Naive thymus-derived CD4-positive, alpha-beta T cell (primary cell): ENCODE measurements around the gene CDYL. TPM values are rescaled to one million over a fixed set of nuclear protein-coding genes. Genes with fewer than 3 reads are reported as not detected.

ENCODE experiments used
- ATAC-seq: fragments of 150-1000 bp; cut with Tn5 transposase; 2 replicates; pipeline ENCODE4 v1.10.0; 2021; ENCODE audit warnings: mild to moderate bottlenecking, moderate library complexity
- CTCF ChIA-PET: fragments of 350-600 bp; sonication (Branson Sonifier 250); formaldehyde crosslinking; loops from one replicate; lab custom pipeline; 2021; ENCODE audit warnings: antibody characterized with exemption; lab: Charles Lee
- POLR2A ChIA-PET: fragments of 350-600 bp; sonication (Branson Sonifier 250); formaldehyde crosslinking; loops from one replicate; lab custom pipeline; 2021; ENCODE audit warnings: antibody characterized with exemption, inconsistent platforms; lab: Charles Lee
- DNase-seq, 9 donors: peaks; one replicate each; pipeline versions ENCODE4 v3.0.0 to v3.0.0-alpha.2; 2020 to 2022; ENCODE audit warnings: mixed read lengths in 1 of 9
- H3K27ac ChIP-seq: one replicate; pipeline ENCODE4 v1.7.0; 2013; ENCODE audit warnings: mild to moderate bottlenecking, low read depth, low read length, moderate library complexity
- H3K27me3 ChIP-seq, 2 donors: one replicate each; pipeline ENCODE4 v1.7.0; 2013; ENCODE audit warnings: low read length in 2 of 2, mild to moderate bottlenecking in 2 of 2, moderate library complexity in 2 of 2; ENCODE audit not compliant: control insufficient read depth in 2 of 2, insufficient read depth in 2 of 2
- H3K36me3 ChIP-seq, 3 experiments: 1 replicate in 2 of 3; 2 replicates in 1 of 3; pipeline ENCODE4 v1.7.0; 2013; ENCODE audit warnings: low read length in 3 of 3, mild to moderate bottlenecking in 3 of 3, moderate library complexity in 1 of 3; ENCODE audit not compliant: insufficient read depth in 3 of 3, control insufficient read depth in 2 of 3
- H3K4me1 ChIP-seq, 2 donors: one replicate each; pipeline ENCODE4 v1.7.0; 2013; ENCODE audit warnings: low read length in 2 of 2, mild to moderate bottlenecking in 2 of 2, moderate library complexity in 1 of 2; ENCODE audit not compliant: control insufficient read depth in 2 of 2, insufficient read depth in 2 of 2
- H3K4me3 ChIP-seq: 2 replicates; pipeline ENCODE4 v1.7.0; 2013; ENCODE audit warnings: mild to moderate bottlenecking, low read length
- H3K9me3 ChIP-seq, 3 experiments: 1 replicate in 2 of 3; 2 replicates in 1 of 3; pipeline ENCODE4 v1.7.0; 2013; ENCODE audit warnings: low read length in 3 of 3; ENCODE audit not compliant: control insufficient read depth in 2 of 3
- H3K27ac Mint-ChIP-seq, 9 donors: one replicate each; pipeline ENCODE4 v1.8.0; 2020 to 2022; ENCODE audit warnings: mixed read lengths in 9 of 9, mild to moderate bottlenecking in 8 of 9, moderate library complexity in 5 of 9, inconsistent platforms in 2 of 9
- H3K27me3 Mint-ChIP-seq, 5 donors: one replicate each; pipeline ENCODE4 v1.8.0; 2021 to 2022; ENCODE audit warnings: mixed read lengths in 5 of 5, mild to moderate bottlenecking in 1 of 5
- H3K36me3 Mint-ChIP-seq, 5 donors: one replicate each; pipeline ENCODE4 v1.8.0; 2020 to 2022; ENCODE audit warnings: mixed read lengths in 5 of 5, mild to moderate bottlenecking in 3 of 5, inconsistent platforms in 1 of 5
- H3K4me1 Mint-ChIP-seq, 7 donors: one replicate each; pipeline ENCODE4 v1.8.0; 2020 to 2022; ENCODE audit warnings: mixed read lengths in 7 of 7, mild to moderate bottlenecking in 3 of 7, inconsistent platforms in 1 of 7
- H3K4me3 Mint-ChIP-seq, 10 donors: one replicate each; pipeline ENCODE4 v1.8.0; 2020 to 2022; ENCODE audit warnings: mild to moderate bottlenecking in 10 of 10, mixed read lengths in 10 of 10, moderate library complexity in 6 of 10, inconsistent platforms in 2 of 10
- H3K9me3 Mint-ChIP-seq, 11 donors: one replicate each; pipeline ENCODE4 v1.8.0; 2020 to 2022; ENCODE audit warnings: mixed read lengths in 11 of 11, mild to moderate bottlenecking in 4 of 11, inconsistent platforms in 1 of 11, moderate library complexity in 1 of 11
- intact Hi-C, 2 donors: fragments of 100-400 bp; cut with micrococcal nuclease; formaldehyde crosslinking; loops; one replicate each; pipeline ENCODE4 v1.15.1; 2023
- polyA plus RNA-seq, 2 donors: library from polyadenylated mRNA; unstranded; fragments of 300-500 nt; fragmentation: Illumina TruSeq; gene quantifications; one replicate each; pipeline ENCODE4 v1.2.3, GENCODE V29; 2021
- total RNA-seq, 6 experiments: library from RNA in 5 of 6; stranded (reverse) in 5 of 6; gene quantifications; 1 replicate in 5 of 6; 2 replicates in 1 of 6; pipeline ENCODE4 v1.2.3 and lab custom pipeline; 2021 to 2026

Gene CDYL
- total and polyA plus RNA-seq, 7 experiments from 2014 or later: 3.6 to 43.3 (median 32.3) TPM

- Histone ChIP-seq H3K4me1 (peaks cover 0 to 2% of the 10 kb centered on the region in 2 donors), H3K27ac (no peak overlapping the region), H3K4me3 (no peak overlapping the region), H3K27me3 (no peaks in the 10 kb centered on the region), H3K9me3 (no peaks in the 10 kb centered on the region), H3K36me3 (no peaks in the 10 kb centered on the region)
- H3K9me3 Mint-ChIP-seq: peaks cover 0 to 10% (median 1%) of the 10 kb centered on the region in 11 donors
- H3K4me1 Mint-ChIP-seq: peaks cover 0 to 86% (median 73%) of the 10 kb centered on the region in 7 donors
- H3K36me3 Mint-ChIP-seq: peaks cover 0 to 16% (median 7%) of the 10 kb centered on the region in 5 donors
- ATAC-seq (no peak), DNase-seq (no peak)
- ChIA-PET POLR2A (no interaction called here), CTCF (interaction anchor here (0.6 kb wide), 1 partner anchor 89 kb away, joined by 3 read pairs; no protein-coding TSS in a partner anchor)
- H3K27me3 Mint-ChIP-seq: no peaks in the 10 kb centered on the region
- no peak overlapping the region for H3K4me3 Mint-ChIP-seq
- peak overlapping the region in 1 of 9 donors; percentile 3 for H3K27ac Mint-ChIP-seq
- intact Hi-C loops: no loop called here
These were observed 108.6 kb downstream of the CDYL start for GRCh38 chr6:4884646-4885340.

DNA sequence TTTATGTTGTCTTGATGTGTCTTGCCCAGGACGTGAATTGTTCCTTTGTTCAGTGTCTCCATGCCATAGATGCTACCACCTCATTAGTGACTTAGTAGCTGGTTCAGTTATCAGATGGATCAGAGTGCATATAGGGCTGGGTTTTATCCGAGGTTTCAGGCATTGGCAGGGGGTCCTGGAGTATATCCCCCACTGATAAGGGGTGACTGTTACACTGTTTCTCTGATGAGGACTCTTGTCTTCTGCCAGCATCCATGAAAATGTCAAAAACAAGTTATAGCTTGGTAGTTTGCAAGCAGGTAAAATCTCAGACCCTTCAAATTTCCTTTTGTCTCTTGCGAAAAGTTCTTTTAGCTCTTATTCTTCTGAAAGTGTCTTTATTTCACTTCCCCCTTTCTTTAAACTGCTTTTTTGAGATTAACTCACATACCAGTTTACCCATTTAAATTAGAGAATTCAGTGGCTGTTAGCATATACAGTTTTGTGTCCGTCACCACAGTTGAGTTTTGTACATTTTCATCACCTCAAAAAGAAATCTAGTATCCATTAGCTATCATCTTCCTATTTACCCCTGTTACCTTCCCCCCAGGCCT, 109.2 kb downstream of the CDYL start:
- H3K27me3 Mint-ChIP-seq: no peaks in the 10 kb centered on the region
- Histone ChIP-seq H3K27me3 (no peaks in the 10 kb centered on the region), H3K27ac (no peak overlapping the region), H3K4me3 (no peak overlapping the region), H3K9me3 (no peaks in the 10 kb centered on the region), H3K36me3 (no peaks in the 10 kb centered on the region), H3K4me1 (no peaks in the 10 kb centered on the region)
- H3K9me3 Mint-ChIP-seq: peaks cover 0 to 6% (median 0%) of the 10 kb centered on the region in 11 donors
- peak overlapping the region in 1 of 9 donors; percentile 3 for H3K27ac Mint-ChIP-seq
- ChIA-PET CTCF (interaction anchor here (0.5 kb wide), 1 partner anchor 69 kb away, joined by 3 read pairs; no protein-coding TSS in a partner anchor), POLR2A (no interaction called here)
- intact Hi-C loops: no loop called here
- H3K36me3 Mint-ChIP-seq: peaks cover 0 to 19% (median 3%) of the 10 kb centered on the region in 5 donors
- H3K4me1 Mint-ChIP-seq: peaks cover 0 to 86% (median 68%) of the 10 kb centered on the region in 7 donors
- DNase-seq (no peak), ATAC-seq (no peak)
- H3K4me3 Mint-ChIP-seq: no peak overlapping the region

GRCh38 chr6:4888841-4889240, 112.6 kb downstream of the CDYL start:
- Mint-ChIP-seq H3K4me3 (no peak overlapping the region), H3K27me3 (no peaks in the 10 kb centered on the region), H3K9me3 (peaks cover 0 to 6% (median 0%) of the 10 kb centered on the region in 11 donors), H3K36me3 (peaks cover under 1 to 48% (median 21%) of the 10 kb centered on the region in 5 donors), H3K4me1 (peaks cover 0 to 58% (median 52%) of the 10 kb centered on the region in 7 donors), H3K27ac (peak overlapping the region in 1 of 9 donors; percentile 60)
- intact Hi-C loops: no loop called here
- Histone ChIP-seq H3K4me1 (no peaks in the 10 kb centered on the region), H3K4me3 (no peak overlapping the region), H3K27ac (no peak overlapping the region), H3K9me3 (no peaks in the 10 kb centered on the region), H3K27me3 (no peaks in the 10 kb centered on the region), H3K36me3 (peaks cover 0 to 22% (median 0%) of the 10 kb centered on the region in 3 experiments)
- DNase-seq (no peak), ATAC-seq (no peak)
- CTCF ChIA-PET: no interaction called here
- POLR2A ChIA-PET: no interaction called here

DNA sequence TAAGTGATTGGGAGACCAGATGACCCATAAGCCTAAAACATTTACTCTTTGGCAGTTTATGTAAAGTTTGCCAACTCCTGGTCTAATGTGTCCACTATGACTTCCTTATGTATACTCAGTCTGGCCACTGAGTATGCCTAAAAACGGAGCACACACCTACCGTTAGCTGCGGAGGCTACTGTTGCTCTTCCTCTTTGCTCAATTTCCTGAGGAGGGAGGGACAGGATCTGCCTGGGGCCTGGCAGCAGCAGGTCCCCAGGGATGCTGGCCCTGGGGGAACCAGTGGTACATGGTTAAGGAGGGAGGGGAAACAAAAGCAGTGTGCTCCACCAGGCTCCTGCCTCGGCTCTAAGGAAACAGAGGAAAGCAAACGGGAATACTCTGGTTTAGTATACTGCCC, 113.5 kb downstream of the CDYL start:
- no peaks in the 10 kb centered on the region for H3K4me1 ChIP-seq
- intact Hi-C loops: no loop called here
- ChIA-PET POLR2A (no interaction called here), CTCF (no interaction called here)
- peak overlapping the region in 1 of 9 donors; percentile 63 for H3K27ac Mint-ChIP-seq
- H3K4me3 Mint-ChIP-seq: peak overlapping the region in 1 of 10 donors; percentile 56
- H3K9me3 ChIP-seq: no peaks in the 10 kb centered on the region
- peaks cover 0 to 6% (median 0%) of the 10 kb centered on the region in 11 donors for H3K9me3 Mint-ChIP-seq
- peaks cover 7 to 57% (median 30%) of the 10 kb centered on the region in 5 donors for H3K36me3 Mint-ChIP-seq
- H3K27ac ChIP-seq: no peak overlapping the region
- H3K4me1 Mint-ChIP-seq: peaks cover 0 to 51% (median 45%) of the 10 kb centered on the region in 7 donors
- no peaks in the 10 kb centered on the region for H3K27me3 ChIP-seq
- no peak for DNase-seq
- H3K4me3 ChIP-seq: no peak overlapping the region
- no peaks in the 10 kb centered on the region for H3K27me3 Mint-ChIP-seq
- peak; percentile 42 for ATAC-seq
- H3K36me3 ChIP-seq: peaks cover 0 to 30% (median 0%) of the 10 kb centered on the region in 3 experiments

GRCh38 chr6:4890191-4890590, 114.0 kb downstream of the CDYL start:
- H3K27me3 Mint-ChIP-seq: no peaks in the 10 kb centered on the region
- peaks cover 0 to 6% (median 0%) of the 10 kb centered on the region in 11 donors for H3K9me3 Mint-ChIP-seq
- DNase-seq (no peak), ATAC-seq (no peak)
- CTCF ChIA-PET: no interaction called here
- H3K4me1 Mint-ChIP-seq: peaks cover 0 to 48% (median 45%) of the 10 kb centered on the region in 7 donors
- Histone ChIP-seq H3K4me3 (no peak overlapping the region), H3K36me3 (peaks cover 0 to 30% (median 0%) of the 10 kb centered on the region in 3 experiments), H3K27me3 (no peaks in the 10 kb centered on the region), H3K9me3 (no peaks in the 10 kb centered on the region), H3K27ac (no peak overlapping the region), H3K4me1 (no peaks in the 10 kb centered on the region)
- peaks cover 7 to 58% (median 32%) of the 10 kb centered on the region in 5 donors for H3K36me3 Mint-ChIP-seq
- H3K4me3 Mint-ChIP-seq: no peak overlapping the region
- POLR2A ChIA-PET: no interaction called here
- intact Hi-C loops: no loop called here
- H3K27ac Mint-ChIP-seq: no peak overlapping the region

DNA sequence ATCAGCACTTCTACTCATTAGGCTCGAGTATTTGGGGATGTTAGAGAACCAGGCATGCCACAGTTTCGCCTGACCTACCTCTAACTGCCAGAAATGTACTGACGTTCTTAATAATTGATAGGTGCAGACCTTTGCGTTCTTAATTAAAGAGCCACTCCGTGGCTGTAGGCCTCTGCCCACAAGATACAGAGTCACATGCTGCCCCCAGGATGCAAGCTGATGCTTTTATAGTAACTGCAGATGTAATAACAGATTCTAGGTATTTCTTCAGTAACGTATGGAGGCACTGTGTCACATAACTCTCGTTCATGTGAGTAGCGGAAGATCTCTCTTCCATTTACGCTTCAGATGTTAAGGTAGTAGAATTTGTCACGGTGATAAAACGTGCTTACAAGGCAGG, 114.4 kb downstream of the CDYL start:
- Mint-ChIP-seq H3K4me1 (peaks cover 0 to 44% (median 40%) of the 10 kb centered on the region in 7 donors), H3K27ac (no peak overlapping the region), H3K36me3 (peaks cover 7 to 57% (median 34%) of the 10 kb centered on the region in 5 donors), H3K9me3 (peaks cover 0 to 5% (median 0%) of the 10 kb centered on the region in 11 donors), H3K4me3 (no peak overlapping the region), H3K27me3 (no peaks in the 10 kb centered on the region)
- POLR2A ChIA-PET: no interaction called here
- intact Hi-C loops: no loop called here
- H3K9me3 ChIP-seq: no peaks in the 10 kb centered on the region
- H3K36me3 ChIP-seq: peaks cover 0 to 30% (median 0%) of the 10 kb centered on the region in 3 experiments
- H3K4me1 ChIP-seq: no peaks in the 10 kb centered on the region
- CTCF ChIA-PET: no interaction called here
- no peak overlapping the region for H3K27ac ChIP-seq
- ATAC-seq: no peak
- no peak overlapping the region for H3K4me3 ChIP-seq
- H3K27me3 ChIP-seq: no peaks in the 10 kb centered on the region
- DNase-seq: no peak
